HG03108 (cell line): ENCODE results near the gene TRPC4.
"Not testable (repeated sequence)": the region's sequence is repeated elsewhere in the genome, so short reads cannot be mapped to it uniquely, and the experiment has no call there.

ENCODE experiments used
- ATAC-seq: cut with Tn5 transposase; IDR thresholded peaks from one replicate; pipeline ENCODE4 v1.9.1; 2021; ENCODE audit warnings: moderate library complexity; ENCODE audit not compliant: unreplicated experiment

TRPC4 gene

GRCh38 chr13:37608750-37609339 is 260.7 kb downstream of the TRPC4 start:
- ATAC-seq = no peak

GRCh38 chr13:37602733-37603381 is 266.7 kb downstream of the TRPC4 start:
- ATAC-seq = no peak

GRCh38 chr13:37601648-37602440 is 267.7 kb downstream of the TRPC4 start:
- no peak for ATAC-seq

DNA sequence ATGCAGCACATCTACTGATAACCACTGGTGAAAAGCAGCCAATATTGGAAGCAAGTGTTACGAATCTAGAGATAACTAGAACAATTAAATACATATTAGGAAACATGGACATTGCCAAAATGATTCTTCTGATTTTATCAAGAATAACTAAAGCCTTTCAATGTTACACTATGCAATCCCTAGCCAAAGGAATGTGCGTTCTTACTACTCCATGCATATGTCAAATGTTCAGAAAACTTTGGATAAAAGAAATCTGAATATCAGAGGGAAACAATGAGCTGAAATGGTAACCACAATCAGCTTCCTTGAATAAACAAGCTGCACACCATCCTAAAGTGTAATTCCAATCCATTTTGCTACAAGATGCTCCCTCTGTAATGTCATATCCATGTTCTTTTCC is 270.1 kb downstream of the TRPC4 start:
- no peak for ATAC-seq

DNA sequence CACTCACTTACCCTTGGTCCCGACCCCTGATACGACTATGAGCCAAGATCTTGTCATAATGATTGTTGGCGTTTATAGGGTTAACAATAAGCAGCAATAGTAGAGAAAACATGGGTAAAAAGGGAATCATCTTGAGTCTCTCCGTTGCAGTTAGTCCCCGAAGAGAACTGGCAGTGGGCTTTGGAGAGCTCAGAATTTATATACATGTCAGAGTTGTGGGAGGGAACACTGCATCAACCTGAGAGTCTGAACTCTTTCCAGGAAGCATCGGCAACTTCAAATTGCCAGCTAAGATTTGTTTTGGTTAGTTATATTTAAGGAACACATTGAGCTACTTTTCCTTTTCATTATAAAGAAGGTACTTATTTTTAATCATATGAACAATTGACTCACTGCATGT is 271.0 kb downstream of the TRPC4 start, which contains the start of gene POSTN:
POSTN (minus strand) TSS at position 172 of the 400 bp plus-strand sequence; CDS start at position 130, 42 bp downstream.
- ATAC-seq = no peak

- no peak for ATAC-seq
Observed at GRCh38 chr13:37597477-37598025, 272.0 kb downstream of the TRPC4 start.

GRCh38 chr13:37596805-37597204 is 272.8 kb downstream of the TRPC4 start:
- ATAC-seq = no peak

- ATAC-seq = no peak
Observed at GRCh38 chr13:37595162-37595561, 274.4 kb downstream of the TRPC4 start.

- ATAC-seq = no peak
Observed at GRCh38 chr13:37594550-37594949, 275.0 kb downstream of the TRPC4 start.

DNA sequence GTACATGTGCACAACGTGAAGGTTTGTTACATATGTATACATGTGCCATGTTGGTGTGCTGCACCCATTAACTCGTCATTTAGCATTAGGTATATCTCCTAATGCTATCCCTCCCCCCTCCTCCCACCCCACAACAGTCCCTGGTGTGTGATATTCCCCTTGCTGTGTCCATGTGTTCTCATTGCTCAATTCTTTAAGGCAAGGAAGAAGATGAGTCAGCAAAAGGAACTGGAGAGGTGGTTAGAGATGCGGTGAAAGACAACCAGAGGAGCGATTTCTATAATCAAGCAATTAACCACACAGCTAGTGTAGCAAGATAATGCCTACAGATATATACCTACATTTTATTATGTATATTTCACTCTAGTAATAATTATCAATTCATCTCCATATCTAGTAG is 280.2 kb downstream of the TRPC4 start:
- ATAC-seq = not testable (repeated sequence)

GRCh38 chr13:37587236-37587635 is 282.3 kb downstream of the TRPC4 start:
- ATAC-seq = no peak
